SU-DHL-6 (cell line): ENCODE results near the gene IGF2BP2.
"Not testable (repeated sequence)": the region's sequence is repeated elsewhere in the genome, so short reads cannot be mapped to it uniquely, and the experiment has no call there.

ENCODE experiments used
- EZH2phosphoT487 ChIP-seq: fragments of 200-600 bp; sonication (generic), shearing (Covaris generic); conservative IDR thresholded peaks from 2 replicates; pipeline ENCODE4 v1.6.1; 2018; ENCODE audit warnings: mild to moderate bottlenecking, antibody characterized with exemption, low read length, moderate library complexity, mixed read lengths
- TF ChIP-seq, protein P1 (sequence below): fragments of 200-600 bp; sonication (generic); IDR thresholded peaks from one replicate; pipeline ENCODE4 v1.5.1; 2017; ENCODE audit warnings: antibody characterized with exemption, mild to moderate bottlenecking, low read length, moderate library complexity; ENCODE audit not compliant: insufficient read depth, poor library complexity, severe bottlenecking

DNA sequence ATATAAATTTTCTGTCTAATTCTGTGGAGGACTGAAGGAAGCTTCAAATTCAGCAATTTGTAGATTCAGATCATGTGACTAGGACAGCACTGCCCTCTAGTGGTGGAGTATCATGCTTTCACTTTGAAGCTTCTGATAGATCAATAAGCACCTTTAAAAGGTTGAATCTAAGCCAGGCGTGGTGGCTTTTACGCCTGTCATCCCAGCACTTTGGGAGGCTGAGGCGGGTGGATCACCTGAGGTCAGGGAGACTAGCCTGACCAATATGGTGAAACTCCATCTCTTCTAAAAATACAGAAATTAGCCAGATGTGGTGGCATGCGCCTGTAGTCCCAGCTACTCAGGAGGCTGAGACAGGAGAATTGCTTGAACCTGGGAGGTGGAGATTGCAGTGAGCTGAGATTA is 56.3 kb downstream of the IGF2BP2 start:
- TF ChIP-seq, protein P1, sequence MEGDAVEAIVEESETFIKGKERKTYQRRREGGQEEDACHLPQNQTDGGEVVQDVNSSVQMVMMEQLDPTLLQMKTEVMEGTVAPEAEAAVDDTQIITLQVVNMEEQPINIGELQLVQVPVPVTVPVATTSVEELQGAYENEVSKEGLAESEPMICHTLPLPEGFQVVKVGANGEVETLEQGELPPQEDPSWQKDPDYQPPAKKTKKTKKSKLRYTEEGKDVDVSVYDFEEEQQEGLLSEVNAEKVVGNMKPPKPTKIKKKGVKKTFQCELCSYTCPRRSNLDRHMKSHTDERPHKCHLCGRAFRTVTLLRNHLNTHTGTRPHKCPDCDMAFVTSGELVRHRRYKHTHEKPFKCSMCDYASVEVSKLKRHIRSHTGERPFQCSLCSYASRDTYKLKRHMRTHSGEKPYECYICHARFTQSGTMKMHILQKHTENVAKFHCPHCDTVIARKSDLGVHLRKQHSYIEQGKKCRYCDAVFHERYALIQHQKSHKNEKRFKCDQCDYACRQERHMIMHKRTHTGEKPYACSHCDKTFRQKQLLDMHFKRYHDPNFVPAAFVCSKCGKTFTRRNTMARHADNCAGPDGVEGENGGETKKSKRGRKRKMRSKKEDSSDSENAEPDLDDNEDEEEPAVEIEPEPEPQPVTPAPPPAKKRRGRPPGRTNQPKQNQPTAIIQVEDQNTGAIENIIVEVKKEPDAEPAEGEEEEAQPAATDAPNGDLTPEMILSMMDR = peak; percentile 77
- TF ChIP-seq EZH2phosphoT487 = not testable (repeated sequence)
